HepG2 (cell line): ENCODE results near the gene DNM3. TPM values are rescaled to one million over a fixed set of nuclear protein-coding genes. Genes with fewer than 3 reads are reported as not detected.

Source experiments
- ATAC-seq: fragments of 200-7000 bp; cut with Tn5 transposase; 3 replicates; pipeline ENCODE4 v1.9.1; 2020; ENCODE audit warnings: mild to moderate bottlenecking, moderate library complexity
- BruUV-seq: library from RNA; stranded (reverse); fragments of 400-500 nt; replicated peaks from 2 replicates; lab custom pipeline; 2021; lab: Mats Ljungman, UMichigan
- CTCF ChIA-PET: fragments of 300-600 bp; formaldehyde crosslinking; extraction: SDS; loops from one replicate; lab custom pipeline; 2021; ENCODE audit warnings: low total read pairs, inconsistent platforms, low intra/inter-chr PET ratio; lab: Yijun Ruan, JAX
- POLR2A ChIA-PET: fragments of 350-600 bp; sonication (Branson Sonifier 250); formaldehyde crosslinking; loops from one replicate; lab custom pipeline; 2020; ENCODE audit warnings: antibody characterized with exemption, inconsistent platforms; lab: Yijun Ruan, JAX
- DNase-seq: peaks from one replicate; pipeline ENCODE4 v3.0.0-alpha.2; 2015; ENCODE audit warnings: low spot score
- FAIRE-seq: peaks from 3 replicates; lab custom pipeline; 2011; peaks lifted over from hg19 to GRCh38; lab: Jason Lieb, UNC
- H2AFZ ChIP-seq: one replicate; pipeline ENCODE4 v1.6.1; 2011; ENCODE audit warnings: low read length, inconsistent platforms
- H3K27ac ChIP-seq: fragments of 300-600 bp; 3 replicates; pipeline ENCODE4 v1.8.0; 2011; ENCODE audit warnings: mixed run types, mild to moderate bottlenecking, mixed read lengths, low read length, inconsistent platforms; ENCODE audit not compliant: insufficient read depth; ENCODE audit errors: extremely low read length
- H3K27me3 ChIP-seq, 2 experiments: fragments of 200-600 bp in 1 of 2; 2 replicates in 1 of 2; 3 replicates in 1 of 2; pipeline versions ENCODE4 v1.6.0 to v1.8.0; 2011; ENCODE audit warnings: low read length in 2 of 2, mild to moderate bottlenecking in 2 of 2, moderate library complexity in 2 of 2, inconsistent platforms in 1 of 2; ENCODE audit not compliant: insufficient read depth in 2 of 2, control insufficient read depth in 1 of 2
- H3K36me3 ChIP-seq, 2 experiments: fragments of 200-600 bp in 1 of 2; replicated peaks in 1 of 2; 2 replicates in 1 of 2; 3 replicates in 1 of 2; pipeline versions ENCODE4 v1.5.1 to v1.8.0; 2011; ENCODE audit warnings: low read length in 2 of 2, inconsistent platforms in 1 of 2; ENCODE audit not compliant: insufficient read depth in 2 of 2, control insufficient read depth in 1 of 2
- H3K4me1 ChIP-seq: 2 replicates; pipeline ENCODE4 v1.5.1; 2012; ENCODE audit warnings: low read length, inconsistent platforms; ENCODE audit not compliant: insufficient read depth
- H3K4me2 ChIP-seq: 2 replicates; pipeline ENCODE4 v1.6.0; 2011; ENCODE audit warnings: low read depth, low read length, inconsistent platforms
- H3K4me3 ChIP-seq, 3 experiments: fragments of 200-600 bp in 1 of 3; sonication (generic), shearing (Covaris generic) in 1 of 3; replicated peaks in 1 of 3; 2 replicates each; pipeline ENCODE4 v1.5.1; 2011 to 2016; ENCODE audit warnings: low read length in 3 of 3, inconsistent platforms in 2 of 3, low read depth in 2 of 3, mild to moderate bottlenecking in 2 of 3, control low read depth in 1 of 3, mixed read lengths in 1 of 3; ENCODE audit not compliant: insufficient read depth in 1 of 3
- H3K79me2 ChIP-seq: one replicate; pipeline ENCODE4 v1.6.1; 2011; ENCODE audit warnings: low read length, inconsistent platforms; ENCODE audit not compliant: insufficient read depth
- H3K9ac ChIP-seq: 2 replicates; pipeline ENCODE4 v1.6.0; 2011; ENCODE audit warnings: mild to moderate bottlenecking, low read depth, low read length, inconsistent platforms; ENCODE audit not compliant: insufficient read depth
- H3K9me3 ChIP-seq: 2 replicates; pipeline ENCODE4 v1.5.1; 2012; ENCODE audit warnings: mild to moderate bottlenecking, low read length
- H4K20me1 ChIP-seq: 2 replicates; pipeline ENCODE4 v1.6.0; 2011; ENCODE audit warnings: inconsistent platforms, mild to moderate bottlenecking, low read length, moderate library complexity; ENCODE audit not compliant: insufficient read depth
- HIVEP1 ChIP-seq: sonication (generic); formaldehyde crosslinking; IDR thresholded peaks from 2 replicates; pipeline ENCODE4 v1.4.0; 2020; ENCODE audit warnings: mild to moderate bottlenecking, missing genetic modification reagents
- JARID2 ChIP-seq: sonication (generic); formaldehyde crosslinking; IDR thresholded peaks from 2 replicates; pipeline ENCODE4 v1.8.1; 2023; ENCODE audit warnings: missing genetic modification reagents, inconsistent platforms; ENCODE audit not compliant: insufficient replicate concordance
- NFE2L2 ChIP-seq: fragments of 150-350 bp; IDR thresholded peaks from 2 replicates; pipeline ENCODE4 v1.6.1; 2014; ENCODE audit warnings: low read length
- REPIN1 ChIP-seq: sonication (generic); formaldehyde crosslinking; IDR thresholded peaks from 2 replicates; pipeline ENCODE4 v1.8.0; 2022; ENCODE audit warnings: missing genetic modification reagents, low read depth, mild to moderate bottlenecking, borderline replicate concordance
- SIN3A ChIP-seq: IDR thresholded peaks from 2 replicates; pipeline ENCODE4 v1.6.1; 2011; ENCODE audit warnings: low read depth, mild to moderate bottlenecking, control low read depth, low read length, borderline replicate concordance
- ZNF749 ChIP-seq: sonication (generic); formaldehyde crosslinking; IDR thresholded peaks from 2 replicates; pipeline ENCODE4 v1.8.0; 2022; ENCODE audit warnings: mild to moderate bottlenecking, missing genetic modification reagents, moderate library complexity, borderline replicate concordance
- WGBS: methylation state at CpG from one replicate; pipeline ENCODE4 v1.1.6; 2017; ENCODE audit warnings: low lambda C conversion rate; 5-methylcytosine and 5-hydroxymethylcytosine counted together
- in situ Hi-C: cut with HindIII; loops from 2 replicates; pipeline ENCODE4 v1.10.0; 2017; ENCODE audit warnings: low pct_unique_long_range_greater_than_20kb; ENCODE audit not compliant: extremely low pct_ligation_motif_present
- intact Hi-C: fragments of 100-400 bp; cut with micrococcal nuclease; formaldehyde crosslinking; loops from one replicate; pipeline ENCODE4 v1.10.0; 2022; ENCODE audit not compliant: unreplicated experiment
- polyA plus RNA-seq, 8 experiments: library from polyadenylated mRNA; depleted of rRNA in 3 of 8; stranded (reverse) in 7 of 8; unstranded in 1 of 8; fragments of >200 nt; fragmentation: Illumina TruSeq in 4 of 8; extraction: Trizol in 4 of 8; gene quantifications; 2 replicates each; pipeline versions ENCODE4 v1.2.1 to v1.2.3, GENCODE V29; 2011 to 2016; ENCODE audit warnings: low read depth in 4 of 8, missing spikeins in 1 of 8, mixed read lengths in 1 of 8; ENCODE audit not compliant: insufficient read depth in 1 of 8
- total RNA-seq, 5 experiments: library from RNA; depleted of rRNA; stranded (reverse); fragments of >200 nt; fragmentation: Illumina TruSeq; extraction: Trizol; gene quantifications; 2 replicates each; pipeline ENCODE4 v1.2.3, GENCODE V29; 2016; ENCODE audit warnings: low read depth in 1 of 5
- TF ChIP-seq, protein P1 (sequence below): sonication (generic); formaldehyde crosslinking; IDR thresholded peaks from 2 replicates; pipeline ENCODE4 v1.5.1; 2020; ENCODE audit warnings: mild to moderate bottlenecking, missing genetic modification reagents, moderate library complexity
- TF ChIP-seq, protein P2 (sequence below): sonication (generic); formaldehyde crosslinking; IDR thresholded peaks from 2 replicates; pipeline ENCODE4 v1.4.0; 2020; ENCODE audit warnings: missing genetic modification reagents
- TF ChIP-seq, protein P3 (sequence below), 2 experiments: IDR thresholded peaks; 2 replicates each; pipeline ENCODE4 v1.6.1; 2011 to 2012; ENCODE audit warnings: low read length in 2 of 2, borderline replicate concordance in 1 of 2, low read depth in 1 of 2, mild to moderate bottlenecking in 1 of 2, moderate library complexity in 1 of 2

DNM3 gene
- total and polyA plus RNA-seq, 2 of the 13 experiments (the other 11 are each of a cell fraction or from before 2014, with no cell fraction given), result 0.05 TPM; not detected in 1

DNA sequence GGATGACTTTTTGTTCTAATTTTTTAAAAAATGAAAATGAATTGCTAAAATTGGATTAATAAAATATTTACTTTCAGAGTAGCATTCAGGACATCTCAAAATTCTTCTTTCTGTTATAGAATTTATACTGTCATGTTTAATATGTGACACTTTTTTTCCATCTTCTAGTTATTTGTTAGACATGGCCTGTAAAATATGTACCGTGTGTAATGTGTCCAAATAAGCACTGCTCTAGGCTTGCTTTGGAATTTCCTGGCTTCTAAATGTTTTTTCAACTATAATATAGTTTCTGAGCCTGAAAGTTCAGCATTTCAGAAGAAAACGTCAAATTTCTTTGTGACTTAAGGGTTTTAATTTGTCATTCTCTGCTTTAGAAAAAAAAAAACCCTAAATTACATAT, 243.6 kb downstream of the DNM3 start:
- FAIRE-seq (no peak), ATAC-seq (no peak), DNase-seq (no peak)
- H3K27me3 ChIP-seq, result no peaks in the 10 kb centered on the region
- in situ Hi-C loops (no loop called here), intact Hi-C loops (no loop called here)
- no peak overlapping the region for H3K9ac ChIP-seq
- no TSS peak for BruUV-seq
- POLR2A ChIA-PET, result no interaction called here
- no peak overlapping the region for H3K27ac ChIP-seq
- WGBS, result under 1% methylated on average over 2 of the region's 2 CpGs
- no peaks in the 10 kb centered on the region for H3K4me1 ChIP-seq
- H4K20me1 ChIP-seq, result no peaks in the 10 kb centered on the region
- H3K4me3 ChIP-seq, result no peak overlapping the region
- CTCF ChIA-PET, result no interaction called here
- H3K79me2 ChIP-seq, result no peaks in the 10 kb centered on the region
- no peak overlapping the region for H2AFZ ChIP-seq
- H3K36me3 ChIP-seq, result no peaks in the 10 kb centered on the region
- TF ChIP-seq ZNF749 (CRISPR knock-in tag), result no peak
- TF ChIP-seq, all 625 proteins: peak for 0
- Histone ChIP-seq H3K4me2 (no peak overlapping the region), H3K9me3 (no peaks in the 10 kb centered on the region)

DNA sequence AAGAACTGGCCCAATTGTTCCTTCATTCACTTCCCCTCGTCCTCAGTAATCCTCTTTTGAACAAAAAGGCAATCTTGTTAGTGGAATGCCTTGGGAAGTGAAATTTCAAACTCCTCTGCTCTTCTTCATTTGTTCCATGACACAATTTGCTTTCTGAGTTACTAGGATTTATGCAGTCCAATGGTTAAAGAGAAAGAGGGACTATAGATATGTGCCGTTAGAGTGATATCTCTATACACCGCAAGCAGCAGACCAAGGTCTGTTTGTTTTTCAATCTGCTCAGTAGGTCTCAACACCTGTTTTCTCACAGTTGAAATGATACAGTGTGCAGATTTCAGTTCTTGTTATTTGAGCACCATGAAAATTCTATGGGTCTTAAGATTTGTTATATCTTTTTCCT, 244.0 kb downstream of the DNM3 start:
- DNase-seq (no peak), FAIRE-seq (no peak), ATAC-seq (no peak)
- no peaks in the 10 kb centered on the region for H3K79me2 ChIP-seq
- ChIA-PET POLR2A (no interaction called here), CTCF (no interaction called here)
- intact Hi-C loops, result no loop called here
- in situ Hi-C loops, result no loop called here
- H4K20me1 ChIP-seq, result no peaks in the 10 kb centered on the region
- BruUV-seq, result no TSS peak
- 3% methylated on average over 3 of the region's 3 CpGs for WGBS
- H3K36me3 ChIP-seq, result no peaks in the 10 kb centered on the region
- H3K4me2 ChIP-seq, result no peak overlapping the region
- no peak overlapping the region for H3K4me3 ChIP-seq
- H3K9ac ChIP-seq, result no peak overlapping the region
- H2AFZ ChIP-seq, result no peak overlapping the region
- H3K9me3 ChIP-seq, result no peaks in the 10 kb centered on the region
- H3K27ac ChIP-seq, result no peak overlapping the region
- H3K27me3 ChIP-seq, result no peaks in the 10 kb centered on the region
- TF ChIP-seq, protein P1, sequence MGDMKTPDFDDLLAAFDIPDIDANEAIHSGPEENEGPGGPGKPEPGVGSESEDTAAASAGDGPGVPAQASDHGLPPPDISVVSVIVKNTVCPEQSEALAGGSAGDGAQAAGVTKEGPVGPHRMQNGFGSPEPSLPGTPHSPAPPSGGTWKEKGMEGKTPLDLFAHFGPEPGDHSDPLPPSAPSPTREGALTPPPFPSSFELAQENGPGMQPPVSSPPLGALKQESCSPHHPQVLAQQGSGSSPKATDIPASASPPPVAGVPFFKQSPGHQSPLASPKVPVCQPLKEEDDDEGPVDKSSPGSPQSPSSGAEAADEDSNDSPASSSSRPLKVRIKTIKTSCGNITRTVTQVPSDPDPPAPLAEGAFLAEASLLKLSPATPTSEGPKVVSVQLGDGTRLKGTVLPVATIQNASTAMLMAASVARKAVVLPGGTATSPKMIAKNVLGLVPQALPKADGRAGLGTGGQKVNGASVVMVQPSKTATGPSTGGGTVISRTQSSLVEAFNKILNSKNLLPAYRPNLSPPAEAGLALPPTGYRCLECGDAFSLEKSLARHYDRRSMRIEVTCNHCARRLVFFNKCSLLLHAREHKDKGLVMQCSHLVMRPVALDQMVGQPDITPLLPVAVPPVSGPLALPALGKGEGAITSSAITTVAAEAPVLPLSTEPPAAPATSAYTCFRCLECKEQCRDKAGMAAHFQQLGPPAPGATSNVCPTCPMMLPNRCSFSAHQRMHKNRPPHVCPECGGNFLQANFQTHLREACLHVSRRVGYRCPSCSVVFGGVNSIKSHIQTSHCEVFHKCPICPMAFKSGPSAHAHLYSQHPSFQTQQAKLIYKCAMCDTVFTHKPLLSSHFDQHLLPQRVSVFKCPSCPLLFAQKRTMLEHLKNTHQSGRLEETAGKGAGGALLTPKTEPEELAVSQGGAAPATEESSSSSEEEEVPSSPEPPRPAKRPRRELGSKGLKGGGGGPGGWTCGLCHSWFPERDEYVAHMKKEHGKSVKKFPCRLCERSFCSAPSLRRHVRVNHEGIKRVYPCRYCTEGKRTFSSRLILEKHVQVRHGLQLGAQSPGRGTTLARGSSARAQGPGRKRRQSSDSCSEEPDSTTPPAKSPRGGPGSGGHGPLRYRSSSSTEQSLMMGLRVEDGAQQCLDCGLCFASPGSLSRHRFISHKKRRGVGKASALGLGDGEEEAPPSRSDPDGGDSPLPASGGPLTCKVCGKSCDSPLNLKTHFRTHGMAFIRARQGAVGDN (CRISPR knock-in tag), result no peak
- TF ChIP-seq HIVEP1 (no peak), JARID2 (CRISPR knock-in tag) (no peak), SIN3A (no peak), REPIN1 (CRISPR knock-in tag) (no peak), NFE2L2 (no peak)
- TF ChIP-seq, protein P2, sequence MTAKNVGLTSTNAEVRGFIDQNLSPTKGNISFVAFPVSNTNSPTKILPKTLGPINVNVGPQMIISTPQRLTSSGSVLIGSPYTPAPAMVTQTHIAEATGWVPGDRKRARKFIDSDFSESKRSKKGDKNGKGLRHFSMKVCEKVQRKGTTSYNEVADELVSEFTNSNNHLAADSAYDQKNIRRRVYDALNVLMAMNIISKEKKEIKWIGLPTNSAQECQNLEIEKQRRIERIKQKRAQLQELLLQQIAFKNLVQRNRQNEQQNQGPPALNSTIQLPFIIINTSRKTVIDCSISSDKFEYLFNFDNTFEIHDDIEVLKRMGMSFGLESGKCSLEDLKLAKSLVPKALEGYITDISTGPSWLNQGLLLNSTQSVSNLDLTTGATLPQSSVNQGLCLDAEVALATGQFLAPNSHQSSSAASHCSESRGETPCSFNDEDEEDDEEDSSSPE (CRISPR knock-in tag), result no peak
- TF ChIP-seq, protein P3, sequence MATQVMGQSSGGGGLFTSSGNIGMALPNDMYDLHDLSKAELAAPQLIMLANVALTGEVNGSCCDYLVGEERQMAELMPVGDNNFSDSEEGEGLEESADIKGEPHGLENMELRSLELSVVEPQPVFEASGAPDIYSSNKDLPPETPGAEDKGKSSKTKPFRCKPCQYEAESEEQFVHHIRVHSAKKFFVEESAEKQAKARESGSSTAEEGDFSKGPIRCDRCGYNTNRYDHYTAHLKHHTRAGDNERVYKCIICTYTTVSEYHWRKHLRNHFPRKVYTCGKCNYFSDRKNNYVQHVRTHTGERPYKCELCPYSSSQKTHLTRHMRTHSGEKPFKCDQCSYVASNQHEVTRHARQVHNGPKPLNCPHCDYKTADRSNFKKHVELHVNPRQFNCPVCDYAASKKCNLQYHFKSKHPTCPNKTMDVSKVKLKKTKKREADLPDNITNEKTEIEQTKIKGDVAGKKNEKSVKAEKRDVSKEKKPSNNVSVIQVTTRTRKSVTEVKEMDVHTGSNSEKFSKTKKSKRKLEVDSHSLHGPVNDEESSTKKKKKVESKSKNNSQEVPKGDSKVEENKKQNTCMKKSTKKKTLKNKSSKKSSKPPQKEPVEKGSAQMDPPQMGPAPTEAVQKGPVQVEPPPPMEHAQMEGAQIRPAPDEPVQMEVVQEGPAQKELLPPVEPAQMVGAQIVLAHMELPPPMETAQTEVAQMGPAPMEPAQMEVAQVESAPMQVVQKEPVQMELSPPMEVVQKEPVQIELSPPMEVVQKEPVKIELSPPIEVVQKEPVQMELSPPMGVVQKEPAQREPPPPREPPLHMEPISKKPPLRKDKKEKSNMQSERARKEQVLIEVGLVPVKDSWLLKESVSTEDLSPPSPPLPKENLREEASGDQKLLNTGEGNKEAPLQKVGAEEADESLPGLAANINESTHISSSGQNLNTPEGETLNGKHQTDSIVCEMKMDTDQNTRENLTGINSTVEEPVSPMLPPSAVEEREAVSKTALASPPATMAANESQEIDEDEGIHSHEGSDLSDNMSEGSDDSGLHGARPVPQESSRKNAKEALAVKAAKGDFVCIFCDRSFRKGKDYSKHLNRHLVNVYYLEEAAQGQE (IDR thresholded peaks at IDR 0.05; ENCODE audit: borderline replicate concordance in 1 of 2, low read depth in 1 of 2, low read length in 2 of 2), result no peak
- H3K4me1 ChIP-seq, result no peaks in the 10 kb centered on the region
